RWPE1 (cell line): ENCODE measurements around the gene SYT1.

Source experiments
- CTCF ChIA-PET: fragments of 350-600 bp; sonication (Branson Sonifier 250); formaldehyde crosslinking; extraction: SDS; loops from one replicate; lab custom pipeline; 2021; lab: Yijun Ruan, JAX
- POLR2A ChIA-PET: fragments of 400-600 bp; formaldehyde crosslinking; extraction: SDS; loops from one replicate; lab custom pipeline; 2020; ENCODE audit warnings: antibody characterized with exemption; ENCODE audit not compliant: low non-redundant PET; lab: Yijun Ruan, JAX
- DNase-seq: peaks from one replicate; pipeline ENCODE4 v3.0.0; 2012; ENCODE audit warnings: low spot score
- H3K27ac ChIP-seq: fragments of 450-650 bp; 2 replicates; pipeline ENCODE4 v1.5.1; 2017
- CTCF ChIP-seq: fragments of 450-650 bp; conservative IDR thresholded peaks from 2 replicates; pipeline ENCODE4 v1.5.1; 2017; ENCODE audit warnings: low read depth, mild to moderate bottlenecking

The SYT1 gene

GRCh38 chr12:79217306-79217705 is 352.7 kb downstream of the SYT1 start:
- DNase-seq = no peak
- TF ChIP-seq CTCF = no peak
- CTCF ChIA-PET = no interaction called here
- POLR2A ChIA-PET = no interaction called here
- no peak overlapping the region for H3K27ac ChIP-seq

DNA sequence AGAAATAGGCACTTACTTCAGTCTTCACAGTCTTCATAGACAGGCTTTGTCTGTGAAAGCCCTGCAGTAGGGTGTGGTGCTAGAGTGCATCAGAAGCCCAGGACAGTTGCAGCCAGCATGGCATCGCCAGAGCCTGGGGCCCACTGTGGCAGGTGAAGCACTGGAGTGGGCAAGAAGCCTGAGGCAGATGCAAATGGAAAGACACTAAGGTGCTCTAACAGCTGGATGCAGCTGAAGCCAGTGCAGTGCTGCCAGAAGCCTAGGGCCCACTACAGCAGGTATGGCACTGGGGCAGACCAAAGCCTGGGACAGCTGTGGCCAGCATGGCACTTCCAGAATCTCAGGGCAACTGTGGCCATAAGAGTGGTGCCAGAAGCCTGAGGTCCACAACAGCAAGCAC is 358.6 kb downstream of the SYT1 start:
- DNase-seq = no peak
- TF ChIP-seq CTCF = no peak
- ChIA-PET POLR2A (no interaction called here), CTCF (interaction anchor here (0.6 kb wide), 1 partner anchor 144 kb away, joined by 4 read pairs; no protein-coding TSS in a partner anchor)
- no peak overlapping the region for H3K27ac ChIP-seq

DNA sequence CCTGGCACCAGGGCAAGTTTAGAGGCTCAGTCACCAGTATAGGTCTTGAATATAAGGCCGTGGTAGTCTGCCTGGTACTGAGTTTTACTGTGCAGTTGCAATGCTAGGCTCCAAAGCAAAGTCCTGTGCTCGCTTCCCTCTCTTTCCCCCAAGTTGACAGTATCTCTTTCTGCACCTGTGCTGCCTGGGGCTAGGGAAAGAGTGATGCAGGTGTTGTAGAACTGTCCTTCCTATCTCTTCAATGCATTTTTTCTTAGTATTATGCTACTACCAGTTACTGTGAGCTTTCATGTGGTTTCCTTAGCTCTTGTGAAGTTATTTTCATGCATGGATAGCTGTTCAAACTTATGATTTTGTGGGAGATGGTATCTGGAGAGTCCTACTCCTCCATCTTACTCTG is 359.2 kb downstream of the SYT1 start:
- H3K27ac ChIP-seq = no peak overlapping the region
- no peak for TF ChIP-seq CTCF
- POLR2A ChIA-PET = no interaction called here
- DNase-seq = no peak
- CTCF ChIA-PET = no interaction called here

DNA sequence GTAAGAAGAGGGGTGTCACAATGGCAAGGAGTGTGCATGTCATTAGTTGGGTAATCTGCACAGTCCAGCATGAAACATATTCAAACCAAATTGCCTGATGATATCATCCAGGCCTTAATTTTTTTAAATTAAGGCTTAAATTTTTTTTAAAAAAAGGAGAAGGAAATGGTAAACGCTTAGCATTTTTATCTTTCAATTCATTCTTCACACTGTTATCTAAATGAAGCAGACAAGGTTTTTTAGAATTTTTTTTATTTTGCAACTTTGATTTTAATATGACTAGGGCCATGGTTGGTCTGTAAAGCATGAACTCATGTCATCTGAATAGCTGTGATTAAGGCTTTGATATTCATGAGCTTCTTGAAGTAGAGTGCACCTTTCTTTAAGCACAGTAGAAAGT is 362.5 kb downstream of the SYT1 start:
- POLR2A ChIA-PET = no interaction called here
- no peak for DNase-seq
- no peak overlapping the region for H3K27ac ChIP-seq
- TF ChIP-seq CTCF = no peak
- CTCF ChIA-PET = no interaction called here

GRCh38 chr12:79227646-79228045 is 363.1 kb downstream of the SYT1 start:
- ChIA-PET CTCF (no interaction called here), POLR2A (no interaction called here)
- TF ChIP-seq CTCF = no peak
- H3K27ac ChIP-seq = no peak overlapping the region
- DNase-seq = no peak

DNA sequence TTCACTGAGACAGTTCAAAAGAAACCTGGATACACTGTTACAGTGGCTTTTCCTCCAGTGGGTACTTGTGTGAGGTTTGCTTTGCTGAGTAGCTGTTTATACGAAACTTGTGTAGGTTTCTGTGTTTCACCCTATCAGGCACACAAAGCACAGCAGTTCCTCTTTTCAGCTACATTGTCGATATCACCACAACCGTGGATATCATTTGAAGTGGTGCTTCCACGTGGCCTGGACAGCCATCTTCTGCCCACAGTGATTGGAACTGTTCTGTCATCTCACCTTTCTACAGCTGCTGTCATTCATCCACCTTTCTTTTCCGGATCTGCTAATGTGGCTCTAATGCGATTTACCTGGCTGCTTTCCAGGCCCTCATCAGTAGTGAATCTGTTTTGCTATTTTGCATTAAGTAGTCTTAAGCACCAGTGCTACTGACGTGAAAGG is 368.8 kb downstream of the SYT1 start:
- no peak overlapping the region for H3K27ac ChIP-seq
- no peak for TF ChIP-seq CTCF
- no peak for DNase-seq
- ChIA-PET CTCF (interaction anchor here (0.6 kb wide), 1 partner anchor 670 kb away, joined by 3 read pairs; no protein-coding TSS in a partner anchor), POLR2A (no interaction called here)

- DNase-seq = no peak
- ChIA-PET CTCF (no interaction called here), POLR2A (no interaction called here)
- TF ChIP-seq CTCF = no peak
- H3K27ac ChIP-seq = no peak overlapping the region
Measured at GRCh38 chr12:79236920-79237319, 372.3 kb downstream of the SYT1 start.
